WTC11 (cell line): ENCODE results near the gene MARCHF7. TPM values are rescaled to one million over a fixed set of nuclear protein-coding genes. Genes with fewer than 3 reads are reported as not detected.

ENCODE experiments used
- ATAC-seq: fragments of 200-7000 bp; cut with Tn5 transposase; 2 replicates; pipeline ENCODE4 v1.10.0; 2021; ENCODE audit warnings: mild to moderate bottlenecking, moderate library complexity
- CTCF ChIA-PET: fragments of 300-600 bp; sonication (Branson Sonifier 250); formaldehyde crosslinking; loops from one replicate; lab custom pipeline; 2021; ENCODE audit warnings: antibody characterized with exemption; lab: Charles Lee
- POLR2A ChIA-PET: fragments of 350-600 bp; sonication (Branson Sonifier 250); formaldehyde crosslinking; loops from one replicate; lab custom pipeline; 2021; ENCODE audit warnings: antibody characterized with exemption; lab: Charles Lee
- DNase-seq: peaks from one replicate; pipeline ENCODE4 v3.0.0; 2021; ENCODE audit warnings: low spot score
- H3K27ac Mint-ChIP-seq: 2 replicates; pipeline ENCODE4 v1.8.0; 2021; ENCODE audit warnings: mixed read lengths
- H3K27me3 Mint-ChIP-seq: 2 replicates; pipeline ENCODE4 v1.8.0; 2021; ENCODE audit warnings: low read depth, mild to moderate bottlenecking, moderate library complexity, mixed read lengths
- H3K36me3 Mint-ChIP-seq: 2 replicates; pipeline ENCODE4 v1.8.0; 2021; ENCODE audit warnings: mixed read lengths
- H3K4me1 Mint-ChIP-seq: 2 replicates; pipeline ENCODE4 v1.8.0; 2022; ENCODE audit warnings: mixed read lengths
- H3K4me3 Mint-ChIP-seq: 2 replicates; pipeline ENCODE4 v1.8.0; 2021; ENCODE audit warnings: mild to moderate bottlenecking, moderate library complexity, mixed read lengths
- H3K9me3 Mint-ChIP-seq: 2 replicates; pipeline ENCODE4 v1.8.0; 2021; ENCODE audit warnings: mixed read lengths
- ELF4 ChIP-seq: sonication (generic); formaldehyde crosslinking; IDR thresholded peaks from 2 replicates; pipeline ENCODE4 v1.8.1; 2022; ENCODE audit warnings: low read depth, mild to moderate bottlenecking, moderate library complexity, missing genetic modification reagents
- EMX1 ChIP-seq: fragments of 250-450 bp; sonication (Bioruptor Pico); IDR thresholded peaks from 2 replicates; pipeline ENCODE4 v1.8.0; 2021; ENCODE audit warnings: mild to moderate bottlenecking
- FOXP1 ChIP-seq: sonication (generic); formaldehyde crosslinking; IDR thresholded peaks from 2 replicates; pipeline ENCODE4 v1.8.0; 2022; ENCODE audit warnings: missing genetic modification reagents, mild to moderate bottlenecking, moderate library complexity, borderline replicate concordance
- GTF2I ChIP-seq: fragments of 250-450 bp; sonication (Bioruptor Pico); conservative IDR thresholded peaks from 2 replicates; pipeline ENCODE4 v1.4.0; 2021; ENCODE audit warnings: mild to moderate bottlenecking
- IRF2 ChIP-seq: sonication (generic); formaldehyde crosslinking; IDR thresholded peaks from 2 replicates; pipeline ENCODE4 v1.8.0; 2022; ENCODE audit warnings: low read depth, missing genetic modification reagents, borderline replicate concordance
- JAZF1 ChIP-seq: fragments of 250-450 bp; sonication (Bioruptor Pico); IDR thresholded peaks from 2 replicates; pipeline ENCODE4 v1.9.0; 2021; ENCODE audit warnings: moderate library complexity, mild to moderate bottlenecking, inconsistent platforms
- RORB ChIP-seq: fragments of 250-450 bp; sonication (Bioruptor Pico); IDR thresholded peaks from 2 replicates; pipeline ENCODE4 v1.9.0; 2021; ENCODE audit warnings: mild to moderate bottlenecking
- SP1 ChIP-seq: sonication (generic); formaldehyde crosslinking; conservative IDR thresholded peaks from 2 replicates; pipeline ENCODE4 v1.8.1; 2022; ENCODE audit warnings: missing genetic modification reagents
- TP53 ChIP-seq: sonication (generic); formaldehyde crosslinking; IDR thresholded peaks from 2 replicates; pipeline ENCODE4 v1.8.1; 2023; ENCODE audit warnings: mild to moderate bottlenecking, missing genetic modification reagents
- ZBTB21 ChIP-seq: sonication (generic); formaldehyde crosslinking; IDR thresholded peaks from 2 replicates; pipeline ENCODE4 v1.8.1; 2023; ENCODE audit warnings: mild to moderate bottlenecking, missing genetic modification reagents, borderline replicate concordance
- ZNF416 ChIP-seq: fragments of 250-450 bp; sonication (Bioruptor Pico); IDR thresholded peaks from 2 replicates; pipeline ENCODE4 v1.9.0; 2021; ENCODE audit warnings: mild to moderate bottlenecking, inconsistent platforms
- ZNF423 ChIP-seq: fragments of 250-450 bp; sonication (Bioruptor Pico); IDR thresholded peaks from 2 replicates; pipeline ENCODE4 v2.1.2; 2022; ENCODE audit warnings: mild to moderate bottlenecking, moderate library complexity
- total RNA-seq: library from RNA; stranded (reverse); gene quantifications from 3 replicates; pipeline ENCODE4 v1.2.3, GENCODE V29; 2021
- TF ChIP-seq, protein P1 (sequence below): sonication (generic); formaldehyde crosslinking; IDR thresholded peaks from 2 replicates; pipeline ENCODE4 v1.8.0; 2023; ENCODE audit warnings: mild to moderate bottlenecking, missing genetic modification reagents
- TF ChIP-seq, protein P2 (sequence below): fragments of 250-450 bp; sonication (Bioruptor Pico); IDR thresholded peaks from 2 replicates; pipeline ENCODE4 v1.9.0; 2021; ENCODE audit warnings: mild to moderate bottlenecking
- TF ChIP-seq, protein P3 (sequence below): sonication (generic); formaldehyde crosslinking; conservative IDR thresholded peaks from 2 replicates; pipeline ENCODE4 v1.8.1; 2022; ENCODE audit warnings: mild to moderate bottlenecking, missing genetic modification reagents
- TF ChIP-seq, protein P4 (sequence below): sonication (generic); formaldehyde crosslinking; IDR thresholded peaks from 2 replicates; pipeline ENCODE4 v1.8.1; 2023; ENCODE audit warnings: mild to moderate bottlenecking, missing genetic modification reagents, borderline replicate concordance
- TF ChIP-seq, protein P5 (sequence below): fragments of 250-450 bp; sonication (Bioruptor Pico); IDR thresholded peaks from 2 replicates; pipeline ENCODE4 v1.9.0; 2021; ENCODE audit warnings: moderate library complexity, mild to moderate bottlenecking, inconsistent platforms, borderline replicate concordance
- TF ChIP-seq, protein P6 (sequence below): sonication (generic); formaldehyde crosslinking; IDR thresholded peaks from 2 replicates; pipeline ENCODE4 v1.8.1; 2023; ENCODE audit warnings: mild to moderate bottlenecking, missing genetic modification reagents
- TF ChIP-seq, protein P7 (sequence below): fragments of 250-450 bp; sonication (Bioruptor Pico); IDR thresholded peaks from 2 replicates; pipeline ENCODE4 v1.8.0; 2021; ENCODE audit warnings: mild to moderate bottlenecking
- TF ChIP-seq, protein P8 (sequence below): sonication (generic); formaldehyde crosslinking; IDR thresholded peaks from 2 replicates; pipeline ENCODE4 v1.8.0; 2022; ENCODE audit warnings: mild to moderate bottlenecking, missing genetic modification reagents

The MARCHF7 gene
- total RNA-seq, 1 experiment from 2014 or later, result 84.0 TPM

DNA sequence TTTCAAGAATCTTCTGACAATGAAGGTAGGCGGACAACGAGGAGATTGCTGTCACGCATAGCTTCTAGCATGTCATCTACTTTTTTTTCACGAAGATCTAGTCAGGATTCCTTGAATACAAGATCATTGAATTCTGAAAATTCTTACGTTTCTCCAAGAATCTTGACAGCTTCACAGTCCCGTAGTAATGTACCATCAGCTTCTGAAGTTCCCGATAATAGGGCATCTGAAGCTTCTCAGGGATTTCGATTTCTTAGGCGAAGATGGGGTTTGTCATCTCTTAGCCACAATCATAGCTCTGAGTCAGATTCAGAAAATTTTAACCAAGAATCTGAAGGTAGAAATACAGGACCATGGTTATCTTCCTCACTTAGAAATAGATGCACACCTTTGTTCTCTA is 35.8 kb downstream of the MARCHF7 start:
- Mint-ChIP-seq H3K36me3 (peaks cover 61% of the 10 kb centered on the region), H3K27ac (no peak overlapping the region), H3K4me1 (no peaks in the 10 kb centered on the region), H3K4me3 (no peak overlapping the region), H3K27me3 (no peaks in the 10 kb centered on the region), H3K9me3 (no peaks in the 10 kb centered on the region)
- ChIA-PET CTCF (no interaction called here), POLR2A (no interaction called here)
- no peak for ATAC-seq
- TF ChIP-seq ELF4 (no peak), GTF2I (CRISPR knock-in tag) (no peak), SP1 (no peak), RORB (no peak), JAZF1 (no peak), TP53 (CRISPR knock-in tag) (no peak), IRF2 (CRISPR knock-in tag) (no peak), EMX1 (CRISPR knock-in tag) (no peak), FOXP1 (CRISPR knock-in tag) (no peak), ZNF416 (CRISPR knock-in tag) (no peak), ZBTB21 (no peak), ZNF423 (CRISPR knock-in tag) (no peak)
- TF ChIP-seq, protein P1, sequence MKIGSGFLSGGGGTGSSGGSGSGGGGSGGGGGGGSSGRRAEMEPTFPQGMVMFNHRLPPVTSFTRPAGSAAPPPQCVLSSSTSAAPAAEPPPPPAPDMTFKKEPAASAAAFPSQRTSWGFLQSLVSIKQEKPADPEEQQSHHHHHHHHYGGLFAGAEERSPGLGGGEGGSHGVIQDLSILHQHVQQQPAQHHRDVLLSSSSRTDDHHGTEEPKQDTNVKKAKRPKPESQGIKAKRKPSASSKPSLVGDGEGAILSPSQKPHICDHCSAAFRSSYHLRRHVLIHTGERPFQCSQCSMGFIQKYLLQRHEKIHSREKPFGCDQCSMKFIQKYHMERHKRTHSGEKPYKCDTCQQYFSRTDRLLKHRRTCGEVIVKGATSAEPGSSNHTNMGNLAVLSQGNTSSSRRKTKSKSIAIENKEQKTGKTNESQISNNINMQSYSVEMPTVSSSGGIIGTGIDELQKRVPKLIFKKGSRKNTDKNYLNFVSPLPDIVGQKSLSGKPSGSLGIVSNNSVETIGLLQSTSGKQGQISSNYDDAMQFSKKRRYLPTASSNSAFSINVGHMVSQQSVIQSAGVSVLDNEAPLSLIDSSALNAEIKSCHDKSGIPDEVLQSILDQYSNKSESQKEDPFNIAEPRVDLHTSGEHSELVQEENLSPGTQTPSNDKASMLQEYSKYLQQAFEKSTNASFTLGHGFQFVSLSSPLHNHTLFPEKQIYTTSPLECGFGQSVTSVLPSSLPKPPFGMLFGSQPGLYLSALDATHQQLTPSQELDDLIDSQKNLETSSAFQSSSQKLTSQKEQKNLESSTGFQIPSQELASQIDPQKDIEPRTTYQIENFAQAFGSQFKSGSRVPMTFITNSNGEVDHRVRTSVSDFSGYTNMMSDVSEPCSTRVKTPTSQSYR, result no peak
- TF ChIP-seq, protein P2, sequence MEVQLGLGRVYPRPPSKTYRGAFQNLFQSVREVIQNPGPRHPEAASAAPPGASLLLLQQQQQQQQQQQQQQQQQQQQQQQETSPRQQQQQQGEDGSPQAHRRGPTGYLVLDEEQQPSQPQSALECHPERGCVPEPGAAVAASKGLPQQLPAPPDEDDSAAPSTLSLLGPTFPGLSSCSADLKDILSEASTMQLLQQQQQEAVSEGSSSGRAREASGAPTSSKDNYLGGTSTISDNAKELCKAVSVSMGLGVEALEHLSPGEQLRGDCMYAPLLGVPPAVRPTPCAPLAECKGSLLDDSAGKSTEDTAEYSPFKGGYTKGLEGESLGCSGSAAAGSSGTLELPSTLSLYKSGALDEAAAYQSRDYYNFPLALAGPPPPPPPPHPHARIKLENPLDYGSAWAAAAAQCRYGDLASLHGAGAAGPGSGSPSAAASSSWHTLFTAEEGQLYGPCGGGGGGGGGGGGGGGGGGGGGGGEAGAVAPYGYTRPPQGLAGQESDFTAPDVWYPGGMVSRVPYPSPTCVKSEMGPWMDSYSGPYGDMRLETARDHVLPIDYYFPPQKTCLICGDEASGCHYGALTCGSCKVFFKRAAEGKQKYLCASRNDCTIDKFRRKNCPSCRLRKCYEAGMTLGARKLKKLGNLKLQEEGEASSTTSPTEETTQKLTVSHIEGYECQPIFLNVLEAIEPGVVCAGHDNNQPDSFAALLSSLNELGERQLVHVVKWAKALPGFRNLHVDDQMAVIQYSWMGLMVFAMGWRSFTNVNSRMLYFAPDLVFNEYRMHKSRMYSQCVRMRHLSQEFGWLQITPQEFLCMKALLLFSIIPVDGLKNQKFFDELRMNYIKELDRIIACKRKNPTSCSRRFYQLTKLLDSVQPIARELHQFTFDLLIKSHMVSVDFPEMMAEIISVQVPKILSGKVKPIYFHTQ (CRISPR knock-in tag), result no peak
- TF ChIP-seq, protein P3, sequence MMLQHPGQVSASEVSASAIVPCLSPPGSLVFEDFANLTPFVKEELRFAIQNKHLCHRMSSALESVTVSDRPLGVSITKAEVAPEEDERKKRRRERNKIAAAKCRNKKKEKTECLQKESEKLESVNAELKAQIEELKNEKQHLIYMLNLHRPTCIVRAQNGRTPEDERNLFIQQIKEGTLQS (CRISPR knock-in tag), result no peak
- TF ChIP-seq, protein P4, sequence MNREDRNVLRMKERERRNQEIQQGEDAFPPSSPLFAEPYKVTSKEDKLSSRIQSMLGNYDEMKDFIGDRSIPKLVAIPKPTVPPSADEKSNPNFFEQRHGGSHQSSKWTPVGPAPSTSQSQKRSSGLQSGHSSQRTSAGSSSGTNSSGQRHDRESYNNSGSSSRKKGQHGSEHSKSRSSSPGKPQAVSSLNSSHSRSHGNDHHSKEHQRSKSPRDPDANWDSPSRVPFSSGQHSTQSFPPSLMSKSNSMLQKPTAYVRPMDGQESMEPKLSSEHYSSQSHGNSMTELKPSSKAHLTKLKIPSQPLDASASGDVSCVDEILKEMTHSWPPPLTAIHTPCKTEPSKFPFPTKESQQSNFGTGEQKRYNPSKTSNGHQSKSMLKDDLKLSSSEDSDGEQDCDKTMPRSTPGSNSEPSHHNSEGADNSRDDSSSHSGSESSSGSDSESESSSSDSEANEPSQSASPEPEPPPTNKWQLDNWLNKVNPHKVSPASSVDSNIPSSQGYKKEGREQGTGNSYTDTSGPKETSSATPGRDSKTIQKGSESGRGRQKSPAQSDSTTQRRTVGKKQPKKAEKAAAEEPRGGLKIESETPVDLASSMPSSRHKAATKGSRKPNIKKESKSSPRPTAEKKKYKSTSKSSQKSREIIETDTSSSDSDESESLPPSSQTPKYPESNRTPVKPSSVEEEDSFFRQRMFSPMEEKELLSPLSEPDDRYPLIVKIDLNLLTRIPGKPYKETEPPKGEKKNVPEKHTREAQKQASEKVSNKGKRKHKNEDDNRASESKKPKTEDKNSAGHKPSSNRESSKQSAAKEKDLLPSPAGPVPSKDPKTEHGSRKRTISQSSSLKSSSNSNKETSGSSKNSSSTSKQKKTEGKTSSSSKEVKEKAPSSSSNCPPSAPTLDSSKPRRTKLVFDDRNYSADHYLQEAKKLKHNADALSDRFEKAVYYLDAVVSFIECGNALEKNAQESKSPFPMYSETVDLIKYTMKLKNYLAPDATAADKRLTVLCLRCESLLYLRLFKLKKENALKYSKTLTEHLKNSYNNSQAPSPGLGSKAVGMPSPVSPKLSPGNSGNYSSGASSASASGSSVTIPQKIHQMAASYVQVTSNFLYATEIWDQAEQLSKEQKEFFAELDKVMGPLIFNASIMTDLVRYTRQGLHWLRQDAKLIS (CRISPR knock-in tag), result no peak
- TF ChIP-seq, protein P5, sequence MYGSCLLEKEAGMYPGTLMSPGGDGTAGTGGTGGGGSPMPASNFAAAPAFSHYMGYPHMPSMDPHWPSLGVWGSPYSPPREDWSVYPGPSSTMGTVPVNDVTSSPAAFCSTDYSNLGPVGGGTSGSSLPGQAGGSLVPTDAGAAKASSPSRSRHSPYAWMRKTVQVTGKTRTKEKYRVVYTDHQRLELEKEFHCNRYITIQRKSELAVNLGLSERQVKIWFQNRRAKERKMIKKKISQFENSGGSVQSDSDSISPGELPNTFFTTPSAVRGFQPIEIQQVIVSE (CRISPR knock-in tag), result no peak
- TF ChIP-seq, protein P6, sequence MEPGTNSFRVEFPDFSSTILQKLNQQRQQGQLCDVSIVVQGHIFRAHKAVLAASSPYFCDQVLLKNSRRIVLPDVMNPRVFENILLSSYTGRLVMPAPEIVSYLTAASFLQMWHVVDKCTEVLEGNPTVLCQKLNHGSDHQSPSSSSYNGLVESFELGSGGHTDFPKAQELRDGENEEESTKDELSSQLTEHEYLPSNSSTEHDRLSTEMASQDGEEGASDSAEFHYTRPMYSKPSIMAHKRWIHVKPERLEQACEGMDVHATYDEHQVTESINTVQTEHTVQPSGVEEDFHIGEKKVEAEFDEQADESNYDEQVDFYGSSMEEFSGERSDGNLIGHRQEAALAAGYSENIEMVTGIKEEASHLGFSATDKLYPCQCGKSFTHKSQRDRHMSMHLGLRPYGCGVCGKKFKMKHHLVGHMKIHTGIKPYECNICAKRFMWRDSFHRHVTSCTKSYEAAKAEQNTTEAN (CRISPR knock-in tag), result no peak
- TF ChIP-seq, protein P7, sequence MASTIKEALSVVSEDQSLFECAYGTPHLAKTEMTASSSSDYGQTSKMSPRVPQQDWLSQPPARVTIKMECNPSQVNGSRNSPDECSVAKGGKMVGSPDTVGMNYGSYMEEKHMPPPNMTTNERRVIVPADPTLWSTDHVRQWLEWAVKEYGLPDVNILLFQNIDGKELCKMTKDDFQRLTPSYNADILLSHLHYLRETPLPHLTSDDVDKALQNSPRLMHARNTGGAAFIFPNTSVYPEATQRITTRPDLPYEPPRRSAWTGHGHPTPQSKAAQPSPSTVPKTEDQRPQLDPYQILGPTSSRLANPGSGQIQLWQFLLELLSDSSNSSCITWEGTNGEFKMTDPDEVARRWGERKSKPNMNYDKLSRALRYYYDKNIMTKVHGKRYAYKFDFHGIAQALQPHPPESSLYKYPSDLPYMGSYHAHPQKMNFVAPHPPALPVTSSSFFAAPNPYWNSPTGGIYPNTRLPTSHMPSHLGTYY (CRISPR knock-in tag), result no peak
- TF ChIP-seq, protein P8, sequence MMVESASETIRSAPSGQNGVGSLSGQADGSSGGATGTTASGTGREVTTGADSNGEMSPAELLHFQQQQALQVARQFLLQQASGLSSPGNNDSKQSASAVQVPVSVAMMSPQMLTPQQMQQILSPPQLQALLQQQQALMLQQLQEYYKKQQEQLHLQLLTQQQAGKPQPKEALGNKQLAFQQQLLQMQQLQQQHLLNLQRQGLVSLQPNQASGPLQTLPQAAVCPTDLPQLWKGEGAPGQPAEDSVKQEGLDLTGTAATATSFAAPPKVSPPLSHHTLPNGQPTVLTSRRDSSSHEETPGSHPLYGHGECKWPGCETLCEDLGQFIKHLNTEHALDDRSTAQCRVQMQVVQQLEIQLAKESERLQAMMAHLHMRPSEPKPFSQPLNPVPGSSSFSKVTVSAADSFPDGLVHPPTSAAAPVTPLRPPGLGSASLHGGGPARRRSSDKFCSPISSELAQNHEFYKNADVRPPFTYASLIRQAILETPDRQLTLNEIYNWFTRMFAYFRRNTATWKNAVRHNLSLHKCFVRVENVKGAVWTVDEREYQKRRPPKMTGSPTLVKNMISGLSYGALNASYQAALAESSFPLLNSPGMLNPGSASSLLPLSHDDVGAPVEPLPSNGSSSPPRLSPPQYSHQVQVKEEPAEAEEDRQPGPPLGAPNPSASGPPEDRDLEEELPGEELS (CRISPR knock-in tag), result no peak
- no peak for DNase-seq
